B cell (primary cell): ENCODE results near the gene IL22RA2. TPM values are rescaled to one million over a fixed set of nuclear protein-coding genes. Genes with fewer than 3 reads are reported as not detected.

Source experiments
- ATAC-seq: fragments of 200-7000 bp; cut with Tn5 transposase; one replicate; pipeline ENCODE4 v1.10.0; 2021; ENCODE audit warnings: low read depth, mild to moderate bottlenecking, moderate number of reproducible peaks, moderate library complexity
- CTCF ChIA-PET: fragments of 350-600 bp; sonication (Branson Sonifier 250); formaldehyde crosslinking; loops from one replicate; lab custom pipeline; 2021; ENCODE audit warnings: antibody characterized with exemption, inconsistent platforms; lab: Charles Lee
- POLR2A ChIA-PET: fragments of 350-600 bp; sonication (Branson Sonifier 250); formaldehyde crosslinking; loops from one replicate; lab custom pipeline; 2021; ENCODE audit warnings: antibody characterized with exemption; lab: Charles Lee
- DNase-seq: peaks from one replicate; pipeline ENCODE4 v3.0.0; 2013
- H2AFZ ChIP-seq: 2 replicates; pipeline ENCODE4 v1.6.1; 2012; ENCODE audit warnings: mild to moderate bottlenecking, low read depth, low read length; ENCODE audit not compliant: insufficient read depth, poor library complexity, severe bottlenecking
- H3K27ac ChIP-seq, 2 donors: 1 replicate in 1 of 2; 2 replicates in 1 of 2; pipeline ENCODE4 v1.5.1; 2012 to 2013; ENCODE audit warnings: low read length in 2 of 2, mild to moderate bottlenecking in 2 of 2, moderate library complexity in 1 of 2
- H3K27me3 ChIP-seq, 4 experiments: fragments of 200-600 bp in 1 of 4; sonication (generic) in 1 of 4; replicated peaks in 1 of 4; 1 replicate in 2 of 4; 2 replicates in 2 of 4; pipeline versions ENCODE4 v1.6.1 to v1.7.0; 2013 to 2016; ENCODE audit warnings: low read length in 3 of 4, mild to moderate bottlenecking in 2 of 4, mixed read lengths in 1 of 4, moderate library complexity in 1 of 4; ENCODE audit not compliant: insufficient read depth in 4 of 4, control insufficient read depth in 3 of 4; ENCODE audit errors: control extremely low read depth in 1 of 4
- H3K36me3 ChIP-seq, 2 experiments: replicated peaks in 1 of 2; 1 replicate in 1 of 2; 2 replicates in 1 of 2; pipeline versions ENCODE4 v1.6.1 to v1.7.1; 2013; ENCODE audit warnings: low read length in 1 of 2; ENCODE audit not compliant: insufficient read depth in 2 of 2, control insufficient read depth in 1 of 2; ENCODE audit errors: control extremely low read depth in 1 of 2, extremely low read depth in 1 of 2
- H3K4me1 ChIP-seq, 2 donors: fragments of 200-600 bp in 1 of 2; sonication (generic) in 1 of 2; 1 replicate in 1 of 2; 2 replicates in 1 of 2; pipeline versions ENCODE4 v1.5.1 to v1.6.1; 2013 to 2017; ENCODE audit warnings: low read length in 2 of 2; ENCODE audit not compliant: control insufficient read depth in 2 of 2, insufficient read depth in 2 of 2
- H3K4me2 ChIP-seq: replicated peaks from 2 replicates; pipeline ENCODE3; 2012; ENCODE audit warnings: mild to moderate bottlenecking, low read depth, low read length; ENCODE audit not compliant: poor library complexity, severe bottlenecking
- H3K4me3 ChIP-seq, 5 experiments: fragments of 200-600 bp in 1 of 5; sonication (generic) in 1 of 5; 1 replicate in 3 of 5; 2 replicates in 2 of 5; pipeline versions ENCODE4 v1.5.1 to v1.7.0; 2011 to 2016; ENCODE audit warnings: low read length in 4 of 5, mild to moderate bottlenecking in 4 of 5, low read depth in 2 of 5, control low read depth in 1 of 5, moderate library complexity in 1 of 5; ENCODE audit not compliant: insufficient read depth in 1 of 5; ENCODE audit errors: control extremely low read depth in 1 of 5, extremely low read depth in 1 of 5
- H3K79me2 ChIP-seq: fragments of 200-600 bp; sonication (generic); one replicate; pipeline ENCODE4 v1.6.0; 2016; ENCODE audit warnings: low read length; ENCODE audit not compliant: control insufficient read depth, insufficient read depth
- H3K9ac ChIP-seq: fragments of 200-600 bp; sonication (generic); 2 replicates; pipeline ENCODE4 v1.6.1; 2017; ENCODE audit warnings: mild to moderate bottlenecking, low read length, moderate library complexity
- H3K9me3 ChIP-seq, 3 donors: one replicate each; pipeline versions ENCODE4 v1.6.1 to v1.7.1; 2013; ENCODE audit warnings: low read length in 2 of 3; ENCODE audit not compliant: control insufficient read depth in 2 of 3, insufficient read depth in 1 of 3; ENCODE audit errors: control extremely low read depth in 1 of 3
- H4K20me1 ChIP-seq: 2 replicates; pipeline ENCODE4 v1.6.0; 2012; ENCODE audit warnings: mild to moderate bottlenecking, low read length; ENCODE audit not compliant: insufficient read depth, control insufficient read depth, poor library complexity, severe bottlenecking
- H3K27ac Mint-ChIP-seq: one replicate; pipeline ENCODE4 v1.8.0; 2021; ENCODE audit warnings: mixed read lengths
- H3K27me3 Mint-ChIP-seq: one replicate; pipeline ENCODE4 v1.8.0; 2021; ENCODE audit warnings: mixed read lengths
- H3K4me1 Mint-ChIP-seq: one replicate; pipeline ENCODE4 v1.8.0; 2021; ENCODE audit warnings: mixed read lengths
- H3K4me3 Mint-ChIP-seq: one replicate; pipeline ENCODE4 v1.8.0; 2021; ENCODE audit warnings: mixed read lengths
- H3K9me3 Mint-ChIP-seq: one replicate; pipeline ENCODE4 v1.8.0; 2022; ENCODE audit warnings: mixed read lengths; ENCODE audit not compliant: insufficient read depth
- EZH2 ChIP-seq: IDR thresholded peaks from 2 replicates; pipeline ENCODE4 v1.6.1; 2012; ENCODE audit warnings: borderline replicate concordance, low read depth, mild to moderate bottlenecking, moderate library complexity, low read length; ENCODE audit not compliant: insufficient read depth, poor library complexity, severe bottlenecking
- WGBS: methylation state at CpG from one replicate; pipeline ENCODE4 v1.1.5; 2013; ENCODE audit warnings: missing lambda C conversion rate; ENCODE audit not compliant: insufficient coverage; 5-methylcytosine and 5-hydroxymethylcytosine counted together
- intact Hi-C: fragments of 100-400 bp; cut with micrococcal nuclease; formaldehyde crosslinking; loops from one replicate; pipeline ENCODE4 v1.10.0; 2022
- polyA plus RNA-seq: library from polyadenylated mRNA; depleted of rRNA; stranded (reverse); fragments of >200 nt; gene quantifications from 2 replicates; pipeline ENCODE4 v1.2.3, GENCODE V29; 2012
- total RNA-seq, 2 donors: library from RNA; stranded (reverse); fragments of 120-200 nt in 1 of 2; gene quantifications; 1 replicate in 1 of 2; 2 replicates in 1 of 2; pipeline versions ENCODE4 v1.2.3 to v1.2.4, GENCODE V29; 2013 to 2022
- TF ChIP-seq, protein P1 (sequence below): fragments of 200-600 bp; IDR thresholded peaks from one replicate; pipeline ENCODE4 v1.8.0; 2022; ENCODE audit warnings: antibody characterized with exemption, mild to moderate bottlenecking

IL22RA2 gene
- total and polyA plus RNA-seq, 2 donors (not counting 1 experiment from before 2014, with no cell fraction given): not detected

GRCh38 chr6:137211910-137212309, 38.5 kb upstream of the IL22RA2 start:
- peaks cover 39% of the 10 kb centered on the region for H4K20me1 ChIP-seq
- no peak overlapping the region for H3K27ac Mint-ChIP-seq
- H3K4me1 Mint-ChIP-seq: peaks cover 77% of the 10 kb centered on the region
- no peaks in the 10 kb centered on the region for H3K27me3 ChIP-seq
- peaks cover 10% of the 10 kb centered on the region for H3K9me3 Mint-ChIP-seq
- H3K4me2 ChIP-seq: no peak overlapping the region
- WGBS: 85% methylated on average over 3 of the region's 3 CpGs
- TF ChIP-seq EZH2: no peak
- TF ChIP-seq, protein P1, sequence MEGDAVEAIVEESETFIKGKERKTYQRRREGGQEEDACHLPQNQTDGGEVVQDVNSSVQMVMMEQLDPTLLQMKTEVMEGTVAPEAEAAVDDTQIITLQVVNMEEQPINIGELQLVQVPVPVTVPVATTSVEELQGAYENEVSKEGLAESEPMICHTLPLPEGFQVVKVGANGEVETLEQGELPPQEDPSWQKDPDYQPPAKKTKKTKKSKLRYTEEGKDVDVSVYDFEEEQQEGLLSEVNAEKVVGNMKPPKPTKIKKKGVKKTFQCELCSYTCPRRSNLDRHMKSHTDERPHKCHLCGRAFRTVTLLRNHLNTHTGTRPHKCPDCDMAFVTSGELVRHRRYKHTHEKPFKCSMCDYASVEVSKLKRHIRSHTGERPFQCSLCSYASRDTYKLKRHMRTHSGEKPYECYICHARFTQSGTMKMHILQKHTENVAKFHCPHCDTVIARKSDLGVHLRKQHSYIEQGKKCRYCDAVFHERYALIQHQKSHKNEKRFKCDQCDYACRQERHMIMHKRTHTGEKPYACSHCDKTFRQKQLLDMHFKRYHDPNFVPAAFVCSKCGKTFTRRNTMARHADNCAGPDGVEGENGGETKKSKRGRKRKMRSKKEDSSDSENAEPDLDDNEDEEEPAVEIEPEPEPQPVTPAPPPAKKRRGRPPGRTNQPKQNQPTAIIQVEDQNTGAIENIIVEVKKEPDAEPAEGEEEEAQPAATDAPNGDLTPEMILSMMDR: no peak
- H3K27me3 Mint-ChIP-seq: no peaks in the 10 kb centered on the region
- ChIA-PET POLR2A (no interaction called here), CTCF (no interaction called here)
- peaks cover 0 to 24% (median 18%) of the 10 kb centered on the region in 3 donors for H3K9me3 ChIP-seq
- intact Hi-C loops: loop anchor here (10.0 kb wide), 1 partner anchor 653 kb away; the partner anchor contains the start of gene TNFAIP3
- H3K4me3 ChIP-seq: no peak overlapping the region
- DNase-seq (no peak), ATAC-seq (no peak)
- peaks cover 100% of the 10 kb centered on the region for H3K79me2 ChIP-seq
- peak overlapping the region in 1 of 2 donors; percentile 48 for H3K27ac ChIP-seq
- no peak overlapping the region for H3K4me3 Mint-ChIP-seq
- peaks cover 0 to 28% of the 10 kb centered on the region in 2 experiments for H3K36me3 ChIP-seq
- no peak overlapping the region for H3K9ac ChIP-seq
- H2AFZ ChIP-seq: no peak overlapping the region
- H3K4me1 ChIP-seq: peaks cover 46 to 53% of the 10 kb centered on the region in 2 donors

- H3K9me3 ChIP-seq: peaks cover 0 to 24% (median 21%) of the 10 kb centered on the region in 3 donors
- ATAC-seq (no peak), DNase-seq (no peak)
- H3K27me3 ChIP-seq: no peaks in the 10 kb centered on the region
- peaks cover 0 to 32% of the 10 kb centered on the region in 2 experiments for H3K36me3 ChIP-seq
- no peak overlapping the region for H3K9ac ChIP-seq
- H3K4me2 ChIP-seq: no peak overlapping the region
- peak overlapping the region in 1 of 2 donors; percentile 53 for H3K27ac ChIP-seq
- Mint-ChIP-seq H3K27ac (peak overlapping the region; percentile 59), H3K9me3 (peaks cover 10% of the 10 kb centered on the region), H3K4me3 (no peak overlapping the region), H3K27me3 (no peaks in the 10 kb centered on the region), H3K4me1 (peaks cover 78% of the 10 kb centered on the region)
- peaks cover 42 to 54% of the 10 kb centered on the region in 2 donors for H3K4me1 ChIP-seq
- H2AFZ ChIP-seq: no peak overlapping the region
- H3K4me3 ChIP-seq: no peak overlapping the region
- POLR2A ChIA-PET: no interaction called here
- CTCF ChIA-PET: no interaction called here
- peaks cover 30% of the 10 kb centered on the region for H4K20me1 ChIP-seq
- TF ChIP-seq, protein P1: no peak
- TF ChIP-seq EZH2: no peak
- intact Hi-C loops: loop anchor here (10.0 kb wide), 1 partner anchor 654 kb away; the partner anchor contains the start of gene TNFAIP3
- H3K79me2 ChIP-seq: peaks cover 98% of the 10 kb centered on the region
Observed at GRCh38 chr6:137210903-137211302, 37.5 kb upstream of the IL22RA2 start.
